Uterus (tissue), 2 donors: ENCODE measurements around the gene APC.

ENCODE experiments used
- POLR2A ChIP-seq, 2 donors: fragments of 450-650 bp; IDR thresholded peaks; one replicate each; pipeline ENCODE4 v1.6.1; 2016; ENCODE audit warnings: antibody characterized with exemption in 2 of 2, mild to moderate bottlenecking in 1 of 2, moderate library complexity in 1 of 2
- TF ChIP-seq, protein P1 (sequence below), 4 experiments: fragments of 200-600 bp in 2 of 4; fragments of 450-650 bp in 2 of 4; sonication (generic) in 2 of 4; IDR thresholded peaks; one replicate each; pipeline ENCODE4 v1.5.1; 2016 to 2019; ENCODE audit warnings: antibody characterized with exemption in 4 of 4, mild to moderate bottlenecking in 2 of 4, moderate library complexity in 1 of 4

DNA sequence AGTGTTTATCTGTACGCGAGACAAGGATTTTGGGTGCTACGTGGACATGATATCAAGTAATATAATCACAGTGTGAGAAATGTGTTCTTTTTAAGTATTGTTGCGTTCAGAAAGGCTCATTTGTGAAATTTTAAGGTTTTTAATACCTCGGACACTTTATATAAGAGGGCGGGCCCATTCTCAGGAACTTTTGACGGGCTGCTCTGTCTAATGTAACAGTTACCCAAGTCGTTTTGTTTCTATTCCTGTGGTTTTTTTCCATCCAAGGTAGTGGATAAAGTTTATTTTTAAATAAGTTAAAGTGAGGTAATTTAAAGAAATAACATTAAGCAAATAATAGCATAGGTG lies 123.9 kb downstream of the APC start:
- TF ChIP-seq, protein P1, sequence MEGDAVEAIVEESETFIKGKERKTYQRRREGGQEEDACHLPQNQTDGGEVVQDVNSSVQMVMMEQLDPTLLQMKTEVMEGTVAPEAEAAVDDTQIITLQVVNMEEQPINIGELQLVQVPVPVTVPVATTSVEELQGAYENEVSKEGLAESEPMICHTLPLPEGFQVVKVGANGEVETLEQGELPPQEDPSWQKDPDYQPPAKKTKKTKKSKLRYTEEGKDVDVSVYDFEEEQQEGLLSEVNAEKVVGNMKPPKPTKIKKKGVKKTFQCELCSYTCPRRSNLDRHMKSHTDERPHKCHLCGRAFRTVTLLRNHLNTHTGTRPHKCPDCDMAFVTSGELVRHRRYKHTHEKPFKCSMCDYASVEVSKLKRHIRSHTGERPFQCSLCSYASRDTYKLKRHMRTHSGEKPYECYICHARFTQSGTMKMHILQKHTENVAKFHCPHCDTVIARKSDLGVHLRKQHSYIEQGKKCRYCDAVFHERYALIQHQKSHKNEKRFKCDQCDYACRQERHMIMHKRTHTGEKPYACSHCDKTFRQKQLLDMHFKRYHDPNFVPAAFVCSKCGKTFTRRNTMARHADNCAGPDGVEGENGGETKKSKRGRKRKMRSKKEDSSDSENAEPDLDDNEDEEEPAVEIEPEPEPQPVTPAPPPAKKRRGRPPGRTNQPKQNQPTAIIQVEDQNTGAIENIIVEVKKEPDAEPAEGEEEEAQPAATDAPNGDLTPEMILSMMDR (IDR thresholded peaks at IDR 0.05): no peak
- no peak for TF ChIP-seq POLR2A (IDR thresholded peaks at IDR 0.05)
